K562 (cell line): ENCODE measurements around the gene GOLGA8N. TPM values are rescaled to one million over a fixed set of nuclear protein-coding genes. Genes with fewer than 3 reads are reported as not detected.
"Not testable (repeated sequence)": the region's sequence is repeated elsewhere in the genome, so short reads cannot be mapped to it uniquely, and the experiment has no call there.

Experiments
- ATAC-seq: fragments of 200-7000 bp; cut with Tn5 transposase; 3 replicates; pipeline ENCODE4 v1.9.1; 2020; ENCODE audit warnings: moderate library complexity
- BruUV-seq: library from RNA; stranded (reverse); fragments of 400-500 nt; replicated peaks from 2 replicates; lab custom pipeline; 2021; lab: Mats Ljungman, UMichigan
- CTCF ChIA-PET: fragments of 300-600 bp; formaldehyde crosslinking; extraction: SDS; loops from one replicate; lab custom pipeline; 2021; ENCODE audit warnings: low intra/inter-chr PET ratio; lab: Yijun Ruan, JAX
- POLR2A ChIA-PET: fragments of 300-600, 350-650 bp; sonication (Branson Sonifier 250); formaldehyde crosslinking; extraction: SDS; loops from one replicate; lab custom pipeline; 2021; ENCODE audit warnings: antibody characterized with exemption, inconsistent platforms; lab: Yijun Ruan, JAX
- DNase-seq, 4 experiments: peaks; one replicate each; pipeline versions ENCODE4 v3.0.0 to v3.0.0-alpha.2; 2011 to 2018; ENCODE audit warnings: low spot score in 3 of 4, mixed read lengths in 3 of 4; ENCODE audit errors: extremely low read depth in 1 of 4
- FAIRE-seq: peaks from 2 replicates; lab custom pipeline; 2011; peaks lifted over from hg19 to GRCh38; lab: Jason Lieb, UNC
- H2AFZ ChIP-seq: 2 replicates; pipeline ENCODE4 v1.6.0; 2011; ENCODE audit warnings: low read depth, low read length, control low read depth, inconsistent platforms
- H3K27ac ChIP-seq: fragments of 200-600 bp; 3 replicates; pipeline ENCODE4 v1.8.0; 2011; ENCODE audit warnings: low read depth, mild to moderate bottlenecking, control low read depth, inconsistent platforms, low read length, moderate library complexity, mixed read lengths; ENCODE audit errors: extremely low read depth
- H3K27me3 ChIP-seq, 2 experiments: fragments of 300-600 bp in 1 of 2; 2 replicates in 1 of 2; 3 replicates in 1 of 2; pipeline versions ENCODE4 v1.6.0 to v1.8.0; 2011; ENCODE audit warnings: inconsistent platforms in 2 of 2, low read length in 2 of 2, mild to moderate bottlenecking in 1 of 2, mixed read lengths in 1 of 2, moderate library complexity in 1 of 2; ENCODE audit not compliant: control insufficient read depth in 2 of 2, insufficient read depth in 2 of 2
- H3K36me3 ChIP-seq: fragments of 300-600 bp; 3 replicates; pipeline ENCODE4 v1.8.0; 2011; ENCODE audit warnings: mild to moderate bottlenecking, low read length, inconsistent platforms; ENCODE audit not compliant: control insufficient read depth, insufficient read depth
- H3K4me1 ChIP-seq, 2 experiments: fragments of 200-600 bp in 1 of 2; replicated peaks in 1 of 2; 2 replicates in 1 of 2; 3 replicates in 1 of 2; pipeline versions ENCODE4 v1.5.1 to v1.8.0; 2011; ENCODE audit warnings: inconsistent platforms in 2 of 2, low read length in 2 of 2, mild to moderate bottlenecking in 1 of 2, mixed read lengths in 1 of 2, moderate library complexity in 1 of 2; ENCODE audit not compliant: control insufficient read depth in 2 of 2, insufficient read depth in 2 of 2
- H3K4me2 ChIP-seq: 2 replicates; pipeline ENCODE4 v1.6.1; 2011; ENCODE audit warnings: low read length, control low read depth, inconsistent platforms, mixed read lengths; ENCODE audit not compliant: insufficient read depth
- H3K4me3 ChIP-seq: fragments of 200-600 bp; sonication (generic), shearing (Covaris generic); 2 replicates; pipeline ENCODE4 v1.5.1; 2016; ENCODE audit warnings: control low read depth, inconsistent platforms
- H3K79me2 ChIP-seq: fragments of 200-600 bp; 3 replicates; pipeline ENCODE4 v1.8.0; 2011; ENCODE audit warnings: low read length, inconsistent platforms; ENCODE audit not compliant: control insufficient read depth, insufficient read depth
- H3K9ac ChIP-seq, 2 experiments: 2 replicates each; pipeline versions ENCODE4 v1.6.0 to v1.6.1; 2011; ENCODE audit warnings: low read depth in 2 of 2, low read length in 2 of 2, control low read depth in 1 of 2, inconsistent platforms in 1 of 2, mild to moderate bottlenecking in 1 of 2, mixed read lengths in 1 of 2; ENCODE audit not compliant: insufficient read depth in 1 of 2
- H3K9me1 ChIP-seq: one replicate; pipeline ENCODE4 v1.6.0; 2011; ENCODE audit warnings: inconsistent platforms, mild to moderate bottlenecking, low read length, moderate library complexity; ENCODE audit not compliant: control insufficient read depth, insufficient read depth
- H3K9me3 ChIP-seq: replicated peaks from 2 replicates; pipeline ENCODE4 v1.5.1; 2011; ENCODE audit warnings: low read depth, low read length, inconsistent platforms; ENCODE audit not compliant: control insufficient read depth, insufficient read depth
- H4K20me1 ChIP-seq: replicated peaks from 2 replicates; pipeline ENCODE4 v1.6.1; 2011; ENCODE audit warnings: low read length, inconsistent platforms, mixed read lengths; ENCODE audit not compliant: control insufficient read depth, insufficient read depth
- BRD9 ChIP-seq: fragments of 450-650 bp; IDR thresholded peaks from 2 replicates; pipeline ENCODE4 v1.6.1; 2018; ENCODE audit warnings: low read depth; ENCODE audit not compliant: partially characterized antibody
- FOXM1 ChIP-seq, 2 experiments: fragments of 450-650 bp in 1 of 2; sonication (generic) in 1 of 2; formaldehyde crosslinking in 1 of 2; IDR thresholded peaks; 2 replicates each; pipeline versions ENCODE4 v1.6.1 to v1.9.0; 2017 to 2022; ENCODE audit warnings: low read depth in 2 of 2, mild to moderate bottlenecking in 2 of 2, missing genetic modification reagents in 1 of 2, moderate library complexity in 1 of 2
- HNRNPLL ChIP-seq: fragments of 200-400 bp; formaldehyde crosslinking; IDR thresholded peaks from 2 replicates; pipeline ENCODE4 v1.6.1; 2017; ENCODE audit warnings: low read length, low read depth, mild to moderate bottlenecking; ENCODE audit not compliant: poor library complexity, severe bottlenecking
- MYC ChIP-seq, 2 experiments: fragments of 250-450 bp in 1 of 2; sonication (Bioruptor Pico) in 1 of 2; IDR thresholded peaks; 2 replicates each; pipeline versions ENCODE4 v1.5.1 to v1.6.1; 2012 to 2021; ENCODE audit warnings: low read depth in 2 of 2, borderline replicate concordance in 1 of 2, improper control_type of control experiment in 1 of 2, low read length in 1 of 2, mild to moderate bottlenecking in 1 of 2, moderate library complexity in 1 of 2
- NCOA2 ChIP-seq, 2 experiments: fragments of 450-650 bp; IDR thresholded peaks; 2 replicates each; pipeline ENCODE4 v1.6.1; 2018; ENCODE audit warnings: mild to moderate bottlenecking in 2 of 2, moderate library complexity in 1 of 2; ENCODE audit not compliant: partially characterized antibody in 2 of 2
- NR2C2 ChIP-seq, 2 experiments: fragments of 200-800 bp in 1 of 2; sonication (Bioruptor generic) in 1 of 2; sonication (generic) in 1 of 2; formaldehyde crosslinking in 1 of 2; IDR thresholded peaks; 2 replicates each; pipeline versions ENCODE4 v1.6.1 to v1.8.0; 2016 to 2022; ENCODE audit warnings: mild to moderate bottlenecking in 1 of 2, missing compliant biosample characterization in 1 of 2, missing genetic modification characterization in 1 of 2, missing genetic modification reagents in 1 of 2
- POLR2G ChIP-seq: fragments of 200-400 bp; formaldehyde crosslinking; IDR thresholded peaks from 2 replicates; pipeline ENCODE4 v1.6.1; 2017; ENCODE audit warnings: low read depth, mild to moderate bottlenecking, antibody characterized with exemption, low read length, moderate library complexity
- RBBP5 ChIP-seq: fragments of 200-600 bp; sonication (generic); IDR thresholded peaks from 2 replicates; pipeline ENCODE4 v1.6.1; 2012; ENCODE audit warnings: borderline replicate concordance, mild to moderate bottlenecking, low read length, control low read depth, inconsistent platforms; ENCODE audit not compliant: insufficient read depth, poor library complexity, severe bottlenecking
- TAF1 ChIP-seq: IDR thresholded peaks from 2 replicates; pipeline ENCODE4 v1.6.1; 2011; ENCODE audit warnings: mild to moderate bottlenecking, low read length, moderate library complexity; ENCODE audit not compliant: insufficient read depth, control insufficient read depth, severe bottlenecking; ENCODE audit errors: extremely low read depth
- WGBS: fragments of 100-300 bp; shearing (Covaris generic); methylation state at CpG from one replicate; pipeline ENCODE4 v1.1.6; 2016; ENCODE audit warnings: low coverage, mixed read lengths; ENCODE audit not compliant: insufficient coverage; ENCODE audit errors: missing lambda C conversion rate; 5-methylcytosine and 5-hydroxymethylcytosine counted together
- in situ Hi-C: fragments of 300-500 bp; cut with MboI; formaldehyde crosslinking; loops from 4 replicates; pipeline ENCODE4 v1.15.0; 2018; ENCODE audit warnings: inconsistent platforms, mixed read lengths
- intact Hi-C: fragments of 100-400 bp; cut with micrococcal nuclease; formaldehyde crosslinking; loops from 2 replicates; pipeline ENCODE4 v1.14.2; 2022
- polyA plus RNA-seq, 8 experiments: library from polyadenylated mRNA; depleted of rRNA in 4 of 8; stranded (reverse) in 5 of 8; unstranded in 3 of 8; fragments of >200 nt; fragmentation: Nextera tagmentation in 2 of 8; fragmentation: Illumina TruSeq in 1 of 8; extraction: Ambion mirVana in 2 of 8; extraction: Trizol in 1 of 8; gene quantifications; 2 replicates each; pipeline versions ENCODE4 v1.2.1 to v1.2.3, GENCODE V29; 2011 to 2014; ENCODE audit warnings: inconsistent platforms in 1 of 8, missing spikeins in 1 of 8
- total RNA-seq, 7 experiments: library from RNA; depleted of rRNA in 6 of 7; stranded (reverse); fragments of >200 nt in 6 of 7; fragmentation: Illumina TruSeq in 2 of 7; extraction: Trizol in 2 of 7; gene quantifications; 2 replicates each; pipeline versions ENCODE4 v1.2.1 to v1.2.3, GENCODE V29; 2011 to 2021; ENCODE audit warnings: low replicate concordance in 1 of 7
- TF ChIP-seq, protein P1 (sequence below), 2 experiments: IDR thresholded peaks; 2 replicates each; pipeline ENCODE4 v1.6.1; 2011; ENCODE audit warnings: borderline replicate concordance in 1 of 2, control low read depth in 1 of 2, low read depth in 1 of 2, low read length in 1 of 2, mild to moderate bottlenecking in 1 of 2, mixed read lengths in 1 of 2, moderate library complexity in 1 of 2; ENCODE audit not compliant: insufficient read depth in 1 of 2, insufficient read length in 1 of 2, poor library complexity in 1 of 2, severe bottlenecking in 1 of 2; ENCODE audit errors: extremely low read depth in 1 of 2
- TF ChIP-seq, protein P2 (sequence below), 3 experiments: fragments of 200-800 bp in 1 of 3; fragments of 250-450 bp in 1 of 3; fragments of 450-650 bp in 1 of 3; sonication (Bioruptor Pico) in 1 of 3; sonication (Bioruptor generic) in 1 of 3; formaldehyde crosslinking in 1 of 3; IDR thresholded peaks; 2 replicates each; pipeline versions ENCODE4 v1.6.1 to v1.8.0; 2016 to 2022; ENCODE audit warnings: mild to moderate bottlenecking in 2 of 3, missing genetic modification characterization in 2 of 3, missing compliant biosample characterization in 1 of 3, moderate library complexity in 1 of 3

The GOLGA8N gene
- total and polyA plus RNA-seq, 9 of the 15 experiments (the other 6 are each of a cell fraction or from before 2014, with no cell fraction given) = 0.01 to 4.5 (median 0.24) TPM

DNA sequence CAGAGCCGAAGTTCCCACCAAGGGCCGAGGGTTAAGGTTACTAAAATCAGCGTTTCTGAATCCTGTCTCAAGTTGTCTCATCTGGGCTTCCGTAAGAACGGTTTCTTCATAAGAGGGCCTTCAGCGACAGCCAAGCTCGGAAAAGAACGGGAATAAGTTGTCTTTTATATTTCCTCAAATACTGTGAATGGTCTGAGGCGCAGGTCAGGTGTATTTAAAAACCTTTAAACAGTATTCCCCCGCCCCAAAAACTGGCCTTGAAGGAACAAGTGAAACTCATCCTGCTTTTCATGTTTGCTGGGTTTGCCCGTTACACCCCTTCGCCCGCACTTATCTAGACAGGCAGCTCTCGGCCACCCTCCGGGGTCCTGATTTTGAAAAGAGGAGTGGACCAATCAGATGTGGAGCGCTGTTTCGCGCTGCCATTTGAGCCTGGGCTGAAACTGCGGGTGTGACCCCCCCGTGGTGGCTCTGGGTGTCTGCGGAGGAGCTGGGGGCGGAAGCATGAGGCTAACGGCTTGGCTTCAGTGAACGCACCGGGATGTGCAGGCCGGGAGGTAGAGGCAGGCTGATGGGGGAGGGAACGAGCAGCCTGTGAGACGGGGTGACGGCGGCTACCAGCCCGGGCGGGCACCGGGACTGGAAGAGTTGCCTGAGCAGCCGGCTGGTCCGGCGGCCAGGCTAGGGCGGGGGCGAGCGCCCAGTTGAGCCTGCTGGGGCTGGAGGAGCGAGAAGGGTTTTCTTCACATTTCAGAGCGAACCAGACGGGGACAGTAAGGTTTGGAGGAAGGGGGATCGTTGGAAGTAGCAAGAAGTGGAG is 22.0 kb downstream of the GOLGA8N start, which contains the start of gene ARHGAP11A:
ARHGAP11A (plus strand) TSS at position 454 of the 820 bp plus-strand sequence. CDS start 708 bp downstream, outside the sequence.
- in situ Hi-C loops; H3K36me3 ChIP-seq; H3K4me1 ChIP-seq; H3K9me3 ChIP-seq; POLR2A ChIA-PET; H4K20me1 ChIP-seq; H3K27me3 ChIP-seq; intact Hi-C loops; BruUV-seq; CTCF ChIA-PET; H3K9me1 ChIP-seq; TF ChIP-seq FOXM1 (CRISPR knock-in tag; IDR thresholded peaks at IDR 0.05; ENCODE audit: low read depth); MYC (CRISPR knock-in tag; IDR thresholded peaks at IDR 0.05; ENCODE audit: borderline replicate concordance, low read depth); NR2C2 (CRISPR knock-in tag; IDR thresholded peaks at IDR 0.05): not testable (repeated sequence)
- DNase-seq = peak; percentile 55 to 86 (median 57)
- WGBS = 0% methylated on average over 14 of the region's 43 CpGs
- FAIRE-seq = peak; percentile 92
- Histone ChIP-seq H3K79me2 (peaks cover 49% of the 10 kb centered on the region), H3K27ac (peak within 1 kb of the TSS; percentile 91), H3K4me3 (peak within 1 kb of the TSS; percentile 66), H3K9ac (peak within 1 kb of the TSS; percentile 90 to 94), H2AFZ (peak within 1 kb of the TSS; percentile 86), H3K4me2 (peak within 1 kb of the TSS; percentile 85)
- ATAC-seq = peak; percentile 92
- peak; percentile 52 for TF ChIP-seq RBBP5
- TF ChIP-seq TAF1 = peak; percentile 14
- TF ChIP-seq POLR2G = peak; percentile 82
- TF ChIP-seq, protein P1, sequence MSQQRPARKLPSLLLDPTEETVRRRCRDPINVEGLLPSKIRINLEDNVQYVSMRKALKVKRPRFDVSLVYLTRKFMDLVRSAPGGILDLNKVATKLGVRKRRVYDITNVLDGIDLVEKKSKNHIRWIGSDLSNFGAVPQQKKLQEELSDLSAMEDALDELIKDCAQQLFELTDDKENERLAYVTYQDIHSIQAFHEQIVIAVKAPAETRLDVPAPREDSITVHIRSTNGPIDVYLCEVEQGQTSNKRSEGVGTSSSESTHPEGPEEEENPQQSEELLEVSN (IDR thresholded peaks at IDR 0.05; ENCODE audit: borderline replicate concordance in 1 of 2, extremely low read depth in 1 of 2, insufficient read depth in 1 of 2, insufficient read length in 1 of 2, low read depth in 1 of 2, low read length in 1 of 2, poor library complexity in 1 of 2, severe bottlenecking in 1 of 2) = peak in 1 of 2 experiments; percentile 22
- TF ChIP-seq, protein P2, sequence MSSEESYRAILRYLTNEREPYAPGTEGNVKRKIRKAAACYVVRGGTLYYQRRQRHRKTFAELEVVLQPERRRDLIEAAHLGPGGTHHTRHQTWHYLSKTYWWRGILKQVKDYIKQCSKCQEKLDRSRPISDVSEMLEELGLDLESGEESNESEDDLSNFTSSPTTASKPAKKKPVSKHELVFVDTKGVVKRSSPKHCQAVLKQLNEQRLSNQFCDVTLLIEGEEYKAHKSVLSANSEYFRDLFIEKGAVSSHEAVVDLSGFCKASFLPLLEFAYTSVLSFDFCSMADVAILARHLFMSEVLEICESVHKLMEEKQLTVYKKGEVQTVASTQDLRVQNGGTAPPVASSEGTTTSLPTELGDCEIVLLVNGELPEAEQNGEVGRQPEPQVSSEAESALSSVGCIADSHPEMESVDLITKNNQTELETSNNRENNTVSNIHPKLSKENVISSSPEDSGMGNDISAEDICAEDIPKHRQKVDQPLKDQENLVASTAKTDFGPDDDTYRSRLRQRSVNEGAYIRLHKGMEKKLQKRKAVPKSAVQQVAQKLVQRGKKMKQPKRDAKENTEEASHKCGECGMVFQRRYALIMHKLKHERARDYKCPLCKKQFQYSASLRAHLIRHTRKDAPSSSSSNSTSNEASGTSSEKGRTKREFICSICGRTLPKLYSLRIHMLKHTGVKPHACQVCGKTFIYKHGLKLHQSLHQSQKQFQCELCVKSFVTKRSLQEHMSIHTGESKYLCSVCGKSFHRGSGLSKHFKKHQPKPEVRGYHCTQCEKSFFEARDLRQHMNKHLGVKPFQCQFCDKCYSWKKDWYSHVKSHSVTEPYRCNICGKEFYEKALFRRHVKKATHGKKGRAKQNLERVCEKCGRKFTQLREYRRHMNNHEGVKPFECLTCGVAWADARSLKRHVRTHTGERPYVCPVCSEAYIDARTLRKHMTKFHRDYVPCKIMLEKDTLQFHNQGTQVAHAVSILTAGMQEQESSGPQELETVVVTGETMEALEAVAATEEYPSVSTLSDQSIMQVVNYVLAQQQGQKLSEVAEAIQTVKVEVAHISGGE (CRISPR knock-in tag; IDR thresholded peaks at IDR 0.05) = 0 out of 6 replicates have a peak, but pooled peaks of 1 of the 3 experiments have one; percentile 32
- TF ChIP-seq HNRNPLL = peak; percentile 80
- TF ChIP-seq FOXM1 (IDR thresholded peaks at IDR 0.05; ENCODE audit: low read depth) = peak; percentile 64; the same call in 1 of the 2 replicates
- TF ChIP-seq NCOA2 (IDR thresholded peaks at IDR 0.05; ENCODE audit: partially characterized antibody in 2 of 2) = peak in 1 of 2 experiments; percentile 72
- TF ChIP-seq BRD9 = peak; percentile 34
- peak; percentile 70; the same call in 1 of the 2 replicates for TF ChIP-seq MYC (IDR thresholded peaks at IDR 0.05; ENCODE audit: low read depth, low read length)
- TF ChIP-seq NR2C2 (tag; IDR thresholded peaks at IDR 0.05) = peak; percentile 39; the same call in 1 of the 2 replicates
